Stimulated activated CD8-positive, alpha-beta memory T cell treated with anti-CD3 and anti-CD28 coated beads, Interleukin-4, amount 100 ng/mL, for 4 hours (primary cell): ENCODE data around the gene IQGAP3.

ENCODE experiments used
- DNase-seq, 2 donors: peaks; one replicate each; pipeline ENCODE4 v3.0.0-alpha.2; 2020; ENCODE audit warnings: low read depth in 2 of 2, low spot score in 1 of 2

The IQGAP3 gene

GRCh38 chr1:156546267-156546666 lies 26.1 kb downstream of the IQGAP3 start:
- no peak for DNase-seq

- DNase-seq, result no peak
These were observed 27.7 kb downstream of the IQGAP3 start for GRCh38 chr1:156544592-156545102.

GRCh38 chr1:156543066-156543465 lies 29.3 kb downstream of the IQGAP3 start:
- DNase-seq, result no peak

- no peak for DNase-seq
These were observed 31.4 kb downstream of the IQGAP3 start for GRCh38 chr1:156540955-156541354.

- no peak for DNase-seq
These were observed 32.5 kb downstream of the IQGAP3 start for GRCh38 chr1:156539818-156540355.

GRCh38 chr1:156538711-156539440 lies 33.5 kb downstream of the IQGAP3 start:
- DNase-seq, result no peak

GRCh38 chr1:156537027-156537426 lies 35.3 kb downstream of the IQGAP3 start:
- no peak for DNase-seq

- no peak for DNase-seq
These were observed 37.8 kb downstream of the IQGAP3 start for GRCh38 chr1:156534424-156535060.

GRCh38 chr1:156533568-156534220 lies 38.7 kb downstream of the IQGAP3 start:
- no peak for DNase-seq

- no peak for DNase-seq
These were observed 40.0 kb downstream of the IQGAP3 start for GRCh38 chr1:156532374-156532773.

GRCh38 chr1:156530006-156530405 lies 42.4 kb downstream of the IQGAP3 start:
- no peak for DNase-seq

GRCh38 chr1:156528875-156529425 lies 43.4 kb downstream of the IQGAP3 start:
- DNase-seq, result no peak

- no peak for DNase-seq
These were observed 44.1 kb downstream of the IQGAP3 start for GRCh38 chr1:156528231-156528630.

GRCh38 chr1:156527584-156527983 lies 44.8 kb downstream of the IQGAP3 start:
- DNase-seq, result no peak

GRCh38 chr1:156525856-156526489 lies 46.4 kb downstream of the IQGAP3 start:
- no peak for DNase-seq

GRCh38 chr1:156525071-156525501 lies 47.3 kb downstream of the IQGAP3 start:
- no peak for DNase-seq

- DNase-seq, result no peak
These were observed 47.9 kb downstream of the IQGAP3 start for GRCh38 chr1:156524481-156524869.

- DNase-seq, result no peak
These were observed 48.4 kb downstream of the IQGAP3 start for GRCh38 chr1:156523801-156524480.

- no peak for DNase-seq
These were observed 49.9 kb downstream of the IQGAP3 start for GRCh38 chr1:156522443-156522970.

- DNase-seq, result no peak
These were observed 54.6 kb downstream of the IQGAP3 start for GRCh38 chr1:156517748-156518147.
